Embryonic facial prominence (tissue), 1 donor: ENCODE results near the gene BORCS5.
"Not testable (repeated sequence)": the region's sequence is repeated elsewhere in the genome, so short reads cannot be mapped to it uniquely, and the experiment has no call there.

ENCODE experiments used
- DNase-seq: peaks from one replicate; pipeline ENCODE4 v3.0.0-alpha.2; 2016; ENCODE audit errors: extremely low spot score

Gene BORCS5

DNA sequence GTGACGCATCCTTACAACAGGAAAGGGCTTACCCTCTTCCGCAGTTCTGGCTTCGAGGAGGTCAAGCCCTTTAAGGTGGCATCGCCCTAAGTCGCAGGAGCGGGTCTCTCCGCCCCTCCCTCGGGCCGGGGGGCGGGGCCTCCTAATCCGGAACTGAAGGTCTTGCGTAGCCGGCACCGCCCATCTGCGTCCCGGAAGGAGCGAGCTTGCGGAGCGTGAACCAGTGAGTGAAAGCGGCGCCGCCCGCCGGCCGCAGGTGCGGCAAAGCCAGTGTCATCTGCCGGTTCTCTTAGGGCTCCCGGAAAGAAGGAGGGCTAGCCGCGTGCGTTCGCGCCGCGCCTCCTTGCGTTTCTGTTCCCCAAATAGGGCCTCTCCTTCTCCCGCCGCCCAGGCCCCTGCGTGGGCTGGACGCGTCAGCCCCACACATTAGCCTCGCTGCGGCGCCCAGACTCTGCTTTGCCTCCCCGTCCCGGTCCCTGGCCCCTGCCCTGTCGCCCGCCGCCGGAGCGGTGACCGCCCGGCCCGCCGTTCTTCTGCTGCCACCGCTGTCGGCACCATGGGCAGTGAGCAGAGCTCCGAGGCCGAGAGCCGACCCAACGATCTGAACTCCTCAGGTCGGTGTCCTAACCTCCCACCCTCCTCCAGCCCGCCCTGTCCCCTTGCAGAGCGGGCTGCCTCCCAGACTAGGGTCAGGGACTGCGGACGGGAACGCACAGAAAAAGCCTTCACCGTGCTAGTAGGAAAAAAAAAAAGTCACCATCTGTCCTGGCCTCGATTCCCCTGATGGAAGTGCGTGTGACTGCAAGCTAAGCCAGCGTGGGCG is at the start of gene BORCS5:
Gene BORCS5 (plus strand): TSS at position 183 of the 823 bp plus-strand sequence. CDS start 374 bp downstream, at position 557.
- peak; percentile 74 for DNase-seq

- not testable (repeated sequence) for DNase-seq
Observed at GRCh38 chr12:12310695-12311094, 46.2 kb upstream of the BORCS5 start.

GRCh38 chr12:12315838-12316237 is 41.0 kb upstream of the BORCS5 start:
- no peak for DNase-seq

DNA sequence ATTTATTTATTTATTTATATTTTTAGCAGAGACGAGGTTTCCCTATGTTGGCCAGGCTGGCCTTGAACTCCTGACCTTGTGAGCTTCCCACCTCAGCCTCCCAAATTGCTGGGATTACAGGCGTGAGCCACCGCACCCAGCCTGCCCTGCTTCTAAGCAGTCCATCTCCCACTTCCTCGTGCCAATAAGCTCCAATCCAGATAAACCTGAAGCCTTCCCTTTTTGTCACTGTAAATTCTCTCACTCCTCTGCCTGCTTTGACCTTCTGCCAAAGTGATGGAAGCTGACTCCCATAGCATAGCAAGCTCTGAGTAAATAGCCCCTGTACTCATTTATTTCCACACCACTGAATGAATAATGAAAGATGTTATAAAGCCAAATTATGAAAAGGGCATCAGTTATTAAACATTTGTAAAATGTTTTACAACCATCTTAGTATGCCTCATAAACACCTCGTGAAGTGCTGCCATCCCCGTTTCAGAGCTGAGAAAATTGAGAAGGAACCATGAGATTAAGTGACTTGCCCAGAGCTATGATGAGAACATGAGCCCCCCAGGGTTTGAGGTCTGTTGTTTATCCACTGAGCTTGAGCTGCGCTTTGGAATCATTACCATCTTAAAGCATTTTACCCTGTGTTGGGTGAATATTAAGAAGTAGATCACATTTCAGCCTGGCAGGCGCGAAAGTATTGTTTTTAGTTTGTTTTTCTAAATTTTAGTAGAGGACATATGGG is 37.3 kb upstream of the BORCS5 start:
- peak; percentile 35 for DNase-seq

DNA sequence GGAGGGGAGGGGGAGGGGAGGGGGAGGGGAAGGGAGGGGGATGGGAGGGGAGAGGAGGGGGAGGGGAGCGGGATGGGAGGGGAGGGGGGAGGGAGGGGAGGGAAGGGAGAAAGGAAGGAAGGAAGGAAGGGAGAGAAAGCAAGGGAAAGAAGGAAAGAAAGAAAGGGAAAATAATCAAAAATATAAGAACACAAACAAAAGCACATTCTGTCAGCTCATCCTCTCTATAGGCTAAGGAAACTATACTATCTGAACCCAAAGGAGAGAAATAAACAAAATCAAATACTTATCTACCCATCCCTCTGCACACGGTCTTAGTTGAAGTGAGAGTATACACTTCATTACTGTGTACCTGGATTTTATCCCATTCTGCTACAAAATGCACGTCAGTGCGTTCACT is 33.8 kb upstream of the BORCS5 start:
- DNase-seq: no peak

- no peak for DNase-seq
Observed at GRCh38 chr12:12323591-12323990, 33.3 kb upstream of the BORCS5 start.

DNA sequence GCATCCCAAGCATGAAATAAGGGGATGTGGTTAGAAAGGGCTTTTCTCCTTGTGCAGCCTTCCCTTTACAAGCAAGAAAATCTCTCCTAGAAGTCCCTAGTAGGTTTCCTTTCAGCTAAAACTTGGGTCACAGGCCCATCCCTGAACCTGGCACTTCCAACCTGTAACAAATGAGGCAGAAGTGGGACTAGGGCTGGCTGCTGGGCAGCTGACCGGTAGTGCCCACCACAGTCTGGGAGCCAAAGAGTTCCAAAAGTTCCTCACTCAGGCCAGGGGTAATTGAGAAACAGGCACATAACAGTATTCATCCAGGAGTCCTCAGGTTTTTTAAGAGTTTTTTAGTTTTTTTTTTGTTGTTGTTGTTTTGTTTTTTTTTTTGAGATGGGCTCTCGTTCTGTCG is 30.6 kb upstream of the BORCS5 start:
- no peak for DNase-seq

DNA sequence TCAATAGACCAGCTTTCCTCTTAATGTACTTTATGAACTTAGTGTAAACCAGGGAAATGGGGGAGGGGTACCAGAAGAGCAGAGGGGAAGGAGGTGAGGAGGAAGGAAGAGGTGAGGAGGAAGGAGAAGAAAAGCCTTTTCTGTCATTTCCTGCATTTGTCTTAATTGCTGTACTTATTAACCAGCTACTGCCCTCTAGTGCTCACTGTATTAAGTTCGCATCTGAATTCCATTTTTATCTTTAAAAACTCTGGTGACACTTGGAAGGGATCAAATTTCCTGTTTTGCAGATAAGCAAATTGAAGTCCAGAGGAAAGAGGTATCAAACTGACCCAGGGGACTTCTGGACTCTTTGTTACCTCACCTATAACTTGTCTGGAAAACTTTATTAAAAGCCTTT is 29.1 kb upstream of the BORCS5 start:
- peak; percentile 57 for DNase-seq

DNA sequence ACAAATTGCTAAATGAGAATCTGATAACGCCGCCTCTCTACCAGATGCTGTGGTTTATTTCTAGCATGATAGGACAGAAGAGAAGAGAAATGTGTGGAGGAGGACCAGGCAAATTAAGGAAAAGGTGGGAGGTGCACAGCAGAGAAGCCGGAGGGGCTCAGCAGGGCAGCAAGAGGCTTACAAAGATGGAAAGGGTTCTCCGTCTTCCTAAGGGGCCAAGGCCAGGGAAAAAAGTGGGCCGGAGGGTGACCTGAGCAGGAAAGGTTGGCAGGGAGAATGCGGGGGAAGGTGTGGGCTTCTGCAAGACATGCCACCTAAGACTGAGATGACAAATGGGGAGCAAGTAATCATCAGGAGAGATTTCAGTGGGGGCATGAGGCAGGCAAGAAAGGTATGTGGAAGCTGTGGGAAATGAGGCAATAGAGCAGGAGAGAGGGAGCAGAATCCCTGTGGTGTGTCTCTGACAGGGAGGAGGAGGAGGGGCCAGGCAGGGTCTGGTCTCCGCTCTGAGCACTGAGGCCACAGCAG is 25.6 kb upstream of the BORCS5 start:
- DNase-seq: no peak

DNA sequence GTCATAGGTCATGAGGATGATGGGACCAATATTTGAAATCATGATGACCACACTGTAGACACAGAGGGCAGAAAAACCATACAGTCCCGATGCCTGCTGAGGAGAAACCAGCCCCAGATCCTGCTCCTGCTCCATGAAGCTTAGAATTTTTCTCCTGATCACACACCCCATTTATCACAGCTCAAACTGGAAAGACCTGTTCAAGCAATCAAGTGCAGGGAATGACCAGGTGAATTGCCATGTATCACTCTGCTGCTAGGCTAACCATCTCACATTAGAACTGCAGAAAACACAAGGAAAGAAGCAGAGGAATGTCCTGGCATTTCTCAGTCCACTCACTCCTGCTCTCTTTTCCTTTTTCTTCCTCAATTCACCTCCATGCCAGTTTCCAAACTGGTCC is 25.0 kb upstream of the BORCS5 start:
- no peak for DNase-seq

DNA sequence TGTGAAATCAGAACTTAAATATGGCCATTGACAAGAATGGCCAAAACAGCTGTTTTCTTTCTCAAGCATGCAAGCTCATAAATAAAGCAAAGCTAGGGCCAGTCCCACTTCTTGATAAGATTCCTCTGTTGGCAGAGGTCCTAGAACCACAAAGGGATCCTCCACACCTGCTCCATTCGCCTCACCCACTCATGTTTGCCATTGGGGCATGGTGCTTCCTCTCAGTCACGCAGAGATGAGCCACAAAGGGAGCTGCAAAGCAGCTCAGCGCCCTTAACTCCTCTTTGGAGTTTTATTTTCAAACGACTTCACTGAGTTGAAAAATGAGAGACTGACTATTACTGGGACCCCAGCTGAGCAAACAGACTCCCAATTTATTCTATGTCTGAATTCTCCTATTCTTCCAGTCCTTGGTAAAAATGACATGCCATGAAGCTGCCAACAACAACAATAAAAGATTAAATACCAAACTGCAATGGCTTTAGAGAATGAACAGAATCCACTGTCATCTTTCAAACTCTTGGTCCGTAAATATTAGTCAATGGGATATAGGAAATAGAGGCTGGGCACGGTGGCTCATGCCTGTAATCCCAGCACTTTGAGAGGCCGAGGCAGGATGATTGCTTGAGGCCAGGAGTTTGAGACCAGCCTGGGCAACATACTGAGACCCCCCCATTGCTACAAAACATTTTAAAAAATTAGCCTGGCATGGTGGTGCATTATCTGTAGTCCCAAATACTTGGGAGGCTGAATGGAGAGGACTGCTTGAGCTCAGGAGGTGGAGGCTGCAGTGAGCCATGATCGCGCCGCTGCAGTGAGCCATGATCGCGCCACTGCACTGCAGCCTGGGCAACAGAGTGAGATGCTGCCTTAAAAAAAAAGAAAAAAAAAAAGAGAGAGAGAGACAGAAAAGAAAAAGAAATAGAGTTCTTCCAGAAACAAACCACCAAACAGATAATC is 23.2 kb upstream of the BORCS5 start:
- DNase-seq: no peak

DNA sequence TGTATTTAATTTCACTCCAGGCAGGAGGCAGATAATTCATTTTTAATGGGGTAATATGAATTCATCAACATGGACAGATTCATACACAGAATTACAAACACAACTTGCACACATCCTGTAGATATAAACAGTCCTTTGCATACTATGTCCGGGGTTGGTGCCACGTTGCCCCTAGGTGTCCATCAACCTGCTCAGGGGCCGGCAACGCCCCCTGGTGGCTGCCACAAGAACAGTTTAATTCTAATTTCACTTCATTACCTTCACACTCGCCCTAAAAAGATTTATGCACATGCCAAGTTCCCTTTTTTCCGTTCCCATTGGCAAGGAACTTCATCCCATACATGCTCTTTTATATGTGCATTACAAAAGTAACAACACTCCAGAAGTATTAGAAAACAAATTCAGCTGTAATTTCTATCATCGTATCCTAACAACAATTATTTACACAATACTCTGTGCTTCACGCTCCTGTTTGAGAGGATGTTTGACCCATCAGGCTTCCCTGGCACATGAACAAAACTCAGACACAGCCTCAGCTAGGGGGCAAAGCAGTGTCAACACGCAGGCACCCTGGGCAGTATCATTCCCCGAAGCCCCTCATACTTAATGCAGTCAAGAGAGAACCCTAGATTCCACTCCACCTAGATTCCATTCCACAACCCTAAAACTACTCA is 22.4 kb upstream of the BORCS5 start:
- no peak for DNase-seq

GRCh38 chr12:12336049-12336411 is 20.8 kb upstream of the BORCS5 start:
- DNase-seq: no peak

DNA sequence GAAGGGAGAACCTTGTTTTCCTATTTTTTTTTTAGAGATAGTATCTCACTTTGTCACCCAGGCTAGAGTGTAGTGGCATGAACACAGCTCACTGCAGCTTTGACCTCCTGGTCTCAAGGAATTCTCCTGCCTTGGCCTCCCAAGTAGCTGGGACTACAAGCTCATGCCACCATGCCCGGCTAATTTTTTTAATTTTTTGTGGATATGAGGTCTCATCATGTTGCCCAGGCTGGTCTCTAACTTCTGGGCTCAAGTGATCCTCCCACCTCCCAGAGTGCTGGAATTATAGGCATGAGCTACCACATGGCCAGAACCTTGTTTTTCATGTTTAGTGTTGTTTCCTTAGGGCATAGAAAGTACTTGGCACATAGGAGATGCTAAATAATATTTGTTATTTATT is 20.4 kb upstream of the BORCS5 start:
- no peak for DNase-seq

- no peak for DNase-seq
Observed at GRCh38 chr12:12338527-12339168, 18.2 kb upstream of the BORCS5 start.

DNA sequence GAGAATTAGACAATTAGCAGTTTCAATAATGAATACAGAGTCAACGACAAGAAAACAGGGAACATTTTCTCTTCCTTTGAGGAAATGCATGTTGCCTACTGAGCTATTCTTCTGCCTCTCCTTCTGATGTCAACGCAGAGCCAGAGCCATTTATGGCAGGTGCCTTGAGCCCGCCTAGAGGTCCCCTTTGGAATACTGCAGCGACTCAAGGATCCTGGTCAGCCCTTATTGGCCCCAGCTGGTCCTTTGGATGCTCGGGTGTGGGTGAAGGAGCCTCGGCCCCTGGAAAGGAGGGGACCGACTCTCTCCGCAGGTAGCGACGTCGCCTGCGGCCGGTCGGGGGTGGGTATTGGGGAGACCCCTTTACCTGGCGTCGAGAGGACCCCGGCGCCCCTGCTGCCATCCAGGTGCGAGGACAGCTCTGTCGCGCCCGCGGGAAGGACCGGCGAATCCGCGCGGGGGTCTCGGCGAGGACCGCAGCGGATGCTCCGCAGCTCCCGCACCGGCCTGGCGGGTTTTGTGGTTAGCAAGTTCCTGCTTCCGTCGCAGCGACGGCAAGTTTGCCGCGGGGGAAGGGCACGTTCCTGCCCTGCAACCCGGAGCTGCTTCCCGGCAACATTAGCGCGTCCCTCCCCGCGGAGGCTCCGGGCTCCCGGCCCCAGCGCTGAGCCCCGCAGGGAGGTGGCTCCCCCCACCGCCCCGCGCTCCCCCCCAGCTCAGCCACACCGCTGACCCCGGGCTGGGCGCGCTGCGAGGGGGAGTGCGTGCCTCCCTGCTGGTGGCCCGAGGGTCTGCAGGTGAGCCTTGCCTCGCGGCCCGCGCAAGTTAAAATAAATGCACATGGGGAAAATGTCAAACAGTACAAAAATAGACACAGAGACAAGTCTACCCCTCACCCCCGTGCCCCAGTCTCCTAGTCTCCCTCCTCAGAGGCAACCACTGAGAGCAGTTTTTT is 6.9 kb upstream of the BORCS5 start, which contains the start of gene MANSC1:
Gene MANSC1 (minus strand): TSS at position 532 of the 955 bp plus-strand sequence. CDS start 6,928 bp downstream, outside the sequence.
- DNase-seq: no peak

- DNase-seq: no peak
Observed at GRCh38 chr12:12350868-12351463, 5.9 kb upstream of the BORCS5 start.

DNA sequence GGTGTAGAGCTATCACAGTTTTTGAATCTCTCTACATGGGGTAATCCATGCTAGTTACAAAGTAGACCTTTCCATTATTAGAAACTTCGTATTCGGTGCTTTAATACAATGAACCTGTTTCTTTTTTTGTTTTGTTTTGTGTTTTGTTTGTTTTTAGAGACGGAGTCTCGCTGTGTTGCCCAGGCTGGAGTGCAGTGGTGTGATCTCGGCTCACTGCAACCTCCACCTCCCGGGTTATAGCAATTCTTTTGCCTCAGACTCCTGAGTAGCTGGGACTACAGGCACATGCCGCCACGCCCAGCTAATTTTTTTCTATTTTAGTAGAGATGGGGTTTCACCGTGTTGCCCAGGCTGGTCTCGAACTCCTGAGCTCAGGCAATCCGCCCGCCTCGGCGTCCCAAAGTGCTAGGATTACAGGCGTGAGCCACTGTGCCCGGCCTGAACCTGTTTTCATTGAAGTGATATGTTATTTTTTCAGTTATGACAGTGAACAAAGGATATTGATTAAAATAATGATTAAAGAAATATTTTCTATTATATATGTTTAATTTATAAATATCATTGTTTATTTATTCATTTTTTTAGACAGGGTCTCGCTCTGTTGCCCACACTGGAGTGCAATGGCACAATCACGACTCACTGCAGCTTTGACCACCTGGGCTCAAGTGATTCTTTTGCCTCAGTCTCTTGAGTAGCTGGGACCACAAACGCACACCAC is 5.3 kb upstream of the BORCS5 start:
- not testable (repeated sequence) for DNase-seq
